HG03558 (cell line): Measurements from ENCODE around the gene NLRP9.

ENCODE experiments used
- ATAC-seq: cut with Tn5 transposase; IDR thresholded peaks from one replicate; pipeline ENCODE4 v1.9.1; 2021; ENCODE audit warnings: moderate number of reproducible peaks; ENCODE audit not compliant: unreplicated experiment; ENCODE audit errors: extremely low read depth

NLRP9 gene

GRCh38 chr19:55659822-55660221, 78.4 kb downstream of the NLRP9 start:
- no peak for ATAC-seq

DNA sequence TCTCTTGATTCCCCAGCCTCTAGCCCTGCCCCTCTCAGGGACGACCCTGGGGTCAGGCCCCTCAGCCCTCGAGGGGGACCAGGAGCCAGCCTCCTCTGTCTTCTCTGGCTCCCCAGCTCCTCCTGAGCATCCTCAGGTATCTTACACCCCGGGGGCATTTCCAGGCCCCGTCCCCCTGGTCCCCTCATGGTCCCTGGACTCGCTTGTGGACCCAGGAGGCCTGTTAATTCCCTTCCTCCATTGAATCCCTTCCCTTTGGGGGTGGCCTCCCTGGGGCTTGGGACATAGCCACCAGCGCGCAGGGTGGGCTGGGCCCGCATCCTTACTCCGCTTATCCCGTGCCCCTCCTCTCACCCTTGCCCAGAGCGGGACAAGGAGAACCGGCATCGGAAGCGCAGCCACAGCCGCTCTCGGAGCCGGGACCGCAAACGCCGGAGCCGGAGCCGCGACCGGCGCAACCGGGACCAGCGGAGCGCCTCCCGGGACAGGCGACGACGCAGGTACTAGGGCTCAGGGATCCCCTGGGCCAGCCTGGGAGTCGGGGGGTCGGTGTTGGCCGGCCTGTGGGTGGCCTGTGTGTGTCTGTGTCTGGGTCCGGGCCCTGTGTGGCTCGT, 79.2 kb downstream of the NLRP9 start:
- no peak for ATAC-seq
